Hematopoietic multipotent progenitor cell (in vitro differentiated cells): ENCODE results near the gene INHBB. TPM values are rescaled to one million over a fixed set of nuclear protein-coding genes. Genes with fewer than 3 reads are reported as not detected.
"Not testable (repeated sequence)": the region's sequence is repeated elsewhere in the genome, so short reads cannot be mapped to it uniquely, and the experiment has no call there.

Experiments
- DNase-seq, 3 donors: peaks; one replicate each; pipeline ENCODE4 v3.0.0-alpha.2; 2011 to 2015; ENCODE audit warnings: low read depth in 2 of 3, low spot score in 2 of 3
- total RNA-seq: library from RNA; depleted of rRNA; stranded (reverse); fragments of >200 nt; gene quantifications from one replicate; pipeline ENCODE4 v1.2.3, GENCODE V29; 2012

The INHBB gene
- total RNA-seq, 1 donor, result under 0.01 TPM

DNA sequence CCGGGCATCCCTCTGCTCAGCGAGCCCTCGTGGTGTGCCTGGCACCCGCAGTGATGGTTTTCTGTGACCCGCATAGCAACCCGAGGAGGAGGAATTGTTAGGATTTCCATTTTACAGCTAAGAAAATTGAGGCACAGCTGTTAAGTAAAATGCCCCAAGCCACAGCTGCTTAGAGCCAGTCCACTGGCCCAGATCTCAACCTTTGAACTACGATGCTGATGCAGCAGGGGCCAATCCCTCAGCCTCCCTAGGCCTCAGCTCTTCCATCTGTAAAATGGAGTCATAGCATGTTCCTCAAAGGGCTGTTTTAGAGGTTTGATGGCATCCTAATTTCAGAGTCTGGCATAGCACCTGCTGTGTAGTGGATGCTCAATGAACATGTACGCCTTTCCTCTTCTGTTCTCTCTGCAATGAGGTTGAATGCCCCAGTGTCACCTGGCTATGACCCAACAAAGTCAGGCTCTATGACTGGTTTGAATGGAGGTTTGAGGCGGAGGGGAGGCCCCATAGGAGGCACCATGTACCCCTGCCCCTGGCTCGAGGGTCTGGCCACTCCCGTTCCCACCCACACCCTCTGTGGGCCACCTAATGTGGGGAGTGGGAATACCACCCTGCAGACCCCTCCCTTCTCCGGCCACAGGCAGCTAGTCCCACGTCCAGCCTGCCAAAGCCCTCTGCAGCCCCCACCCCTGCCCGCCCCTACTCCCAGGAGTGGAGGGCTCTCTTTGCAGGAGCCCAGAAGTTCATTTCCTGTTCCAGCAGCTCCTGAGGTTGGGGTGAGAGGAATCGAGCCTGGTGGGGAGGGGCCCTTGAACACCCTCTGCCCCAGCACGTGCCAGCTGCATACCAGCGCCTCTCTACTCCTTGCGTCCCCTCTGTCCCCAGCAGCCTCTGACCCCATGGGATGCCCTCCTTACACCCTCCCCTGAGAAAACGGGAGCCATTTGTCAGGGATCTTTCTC lies 31.0 kb downstream of the INHBB start:
- no peak for DNase-seq

DNA sequence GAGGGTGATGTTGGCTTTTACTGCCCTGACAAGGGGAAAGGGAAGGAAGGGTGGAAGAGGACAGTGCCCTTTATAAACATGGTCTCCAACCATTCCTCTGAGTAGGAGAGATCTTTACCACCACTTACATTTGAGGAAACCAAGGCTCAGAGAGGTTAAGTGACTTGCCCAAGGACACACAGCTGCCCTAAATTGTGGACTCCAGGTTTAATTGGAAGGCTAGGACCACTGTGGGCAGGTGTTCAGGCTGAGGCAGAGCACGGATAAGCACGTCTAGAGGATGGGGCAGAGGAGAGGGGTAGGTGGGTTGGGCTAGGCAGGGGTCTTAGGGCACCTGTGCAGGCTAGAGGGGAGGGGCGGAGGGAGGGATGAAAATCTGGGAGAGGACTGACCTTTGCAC lies 32.7 kb downstream of the INHBB start:
- no peak for DNase-seq

DNA sequence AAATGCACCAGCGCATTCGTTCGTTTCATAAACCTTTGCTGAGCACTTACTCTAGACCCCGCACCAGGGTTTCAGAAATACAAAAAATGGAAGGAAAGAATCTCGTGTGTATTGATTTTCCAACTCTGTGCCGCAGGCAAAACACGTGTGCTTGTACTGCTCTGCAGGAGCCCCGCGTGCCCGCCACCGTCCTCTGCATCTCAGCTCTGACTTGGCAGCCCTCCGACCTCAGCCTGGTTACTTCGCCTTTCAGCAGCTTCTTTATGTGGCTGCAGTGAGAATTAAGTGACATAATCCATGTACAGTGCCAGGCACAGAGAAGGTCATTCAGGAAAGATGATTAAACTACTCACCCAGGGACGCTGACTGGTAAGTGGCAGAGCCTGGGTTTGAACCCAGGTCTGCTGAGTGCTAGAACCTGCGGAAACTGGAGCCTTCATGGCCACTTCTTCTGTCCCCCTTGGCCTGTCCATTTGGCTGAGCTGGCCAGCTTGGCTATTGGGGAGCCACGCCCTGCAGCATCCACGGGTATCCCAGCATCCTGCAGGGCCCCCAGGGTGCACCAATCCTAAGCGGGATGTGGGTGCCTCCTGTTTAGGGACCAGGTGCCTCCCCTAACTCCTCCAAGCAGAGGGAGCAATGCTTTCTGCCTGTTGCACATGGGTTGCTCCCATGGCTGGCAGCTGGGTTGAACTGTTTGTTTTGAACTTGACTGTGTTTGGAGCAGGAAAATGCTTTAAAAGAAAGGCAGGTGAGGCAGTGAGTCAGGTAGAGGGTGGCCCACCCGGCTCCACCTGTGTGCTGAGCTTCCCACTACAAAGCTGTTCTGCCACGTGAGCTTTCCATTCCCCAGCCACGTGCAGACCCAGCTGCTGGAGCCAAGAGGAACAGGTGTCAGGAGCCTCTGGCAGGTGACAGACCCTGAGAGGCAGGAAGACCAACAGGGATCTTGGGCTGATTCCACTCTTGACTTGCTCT lies 34.3 kb downstream of the INHBB start:
- DNase-seq, result no peak

DNA sequence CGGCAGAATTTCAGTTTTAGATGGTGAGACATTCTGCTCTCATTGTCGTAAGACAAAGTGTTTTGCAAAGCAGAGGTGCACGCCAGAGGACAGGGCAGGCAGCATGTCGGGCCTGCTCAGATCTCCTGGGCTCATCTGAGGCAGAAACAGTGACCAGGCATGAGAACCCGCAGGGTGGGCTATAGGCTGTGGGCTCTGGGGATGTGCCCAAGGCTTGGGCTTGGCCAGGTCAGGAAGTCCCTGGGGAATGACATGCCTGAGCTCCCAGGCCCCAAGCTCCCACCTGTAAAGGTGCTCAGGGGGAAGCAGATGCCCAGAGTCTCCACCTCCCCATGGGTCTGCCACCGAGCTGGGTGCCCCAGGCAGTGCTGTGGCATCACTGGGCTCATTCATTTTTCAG lies 35.3 kb downstream of the INHBB start:
- DNase-seq, result no peak

DNA sequence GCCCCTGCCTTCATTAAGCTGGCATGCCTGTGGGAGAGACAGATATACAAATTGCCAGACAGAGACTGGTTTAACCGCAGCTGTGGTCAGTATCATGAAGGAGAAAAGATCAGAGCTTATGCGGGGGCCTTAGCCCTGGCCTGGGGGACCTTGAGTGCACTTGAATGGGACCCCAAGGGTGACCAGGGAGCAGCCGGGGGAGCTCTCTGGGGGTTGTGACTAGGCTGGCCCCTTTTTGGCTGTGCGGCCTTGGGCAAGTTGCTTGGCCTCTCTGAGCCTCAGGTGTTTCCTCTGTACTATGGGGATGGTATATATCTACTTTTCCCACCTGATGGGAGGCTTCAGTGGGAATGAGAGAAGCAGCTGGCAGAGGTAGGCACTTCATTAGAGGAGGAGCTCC lies 35.7 kb downstream of the INHBB start:
- DNase-seq, result no peak

DNA sequence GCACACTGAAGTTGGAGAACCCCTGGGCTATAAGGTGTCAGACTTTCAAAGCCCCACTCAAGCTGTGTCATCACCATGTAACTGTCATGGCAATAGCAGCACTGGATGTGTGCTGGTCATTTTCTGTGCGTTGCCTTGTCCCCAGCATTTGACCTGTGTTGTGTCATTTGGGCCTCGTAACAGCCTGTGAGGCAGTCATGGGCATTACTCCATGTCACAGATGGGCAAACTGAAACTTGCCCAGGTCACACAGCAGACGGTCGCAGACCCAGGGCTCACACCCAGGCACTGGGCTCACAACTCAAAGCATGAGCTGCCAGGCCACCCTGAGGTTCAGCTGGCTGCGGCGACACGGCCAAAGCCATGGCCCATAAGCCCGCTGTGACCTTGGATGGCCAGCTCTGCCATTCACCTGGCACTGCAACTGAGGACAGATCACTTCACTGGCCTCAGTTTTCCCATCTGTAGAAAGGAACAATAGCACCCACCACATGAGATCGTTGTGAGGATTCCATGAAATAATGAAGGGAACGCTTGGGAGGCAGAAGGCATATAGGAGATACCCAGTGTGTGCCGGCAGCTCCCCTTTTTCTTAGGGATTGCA lies 36.7 kb downstream of the INHBB start:
- DNase-seq, result no peak

DNA sequence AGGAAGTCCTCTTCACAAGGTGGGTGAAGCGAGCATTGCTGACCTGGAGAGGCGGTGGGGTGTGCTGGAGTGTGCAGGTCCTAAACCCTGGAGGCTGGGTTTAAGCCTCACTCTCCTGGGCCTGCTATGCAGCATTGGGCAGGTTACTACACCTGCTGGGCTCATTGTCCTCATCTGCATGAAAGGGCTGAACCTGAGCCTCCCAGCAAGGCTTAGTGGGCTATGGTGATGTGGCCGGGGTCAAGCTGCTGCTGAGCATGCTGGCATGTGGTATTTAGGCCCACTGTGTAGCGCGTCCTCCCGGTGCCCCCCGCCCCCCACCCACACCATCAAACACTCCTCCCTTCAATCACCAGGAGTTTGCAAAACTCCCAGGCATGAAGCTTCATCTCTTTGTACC lies 37.3 kb downstream of the INHBB start:
- DNase-seq, result no peak

DNA sequence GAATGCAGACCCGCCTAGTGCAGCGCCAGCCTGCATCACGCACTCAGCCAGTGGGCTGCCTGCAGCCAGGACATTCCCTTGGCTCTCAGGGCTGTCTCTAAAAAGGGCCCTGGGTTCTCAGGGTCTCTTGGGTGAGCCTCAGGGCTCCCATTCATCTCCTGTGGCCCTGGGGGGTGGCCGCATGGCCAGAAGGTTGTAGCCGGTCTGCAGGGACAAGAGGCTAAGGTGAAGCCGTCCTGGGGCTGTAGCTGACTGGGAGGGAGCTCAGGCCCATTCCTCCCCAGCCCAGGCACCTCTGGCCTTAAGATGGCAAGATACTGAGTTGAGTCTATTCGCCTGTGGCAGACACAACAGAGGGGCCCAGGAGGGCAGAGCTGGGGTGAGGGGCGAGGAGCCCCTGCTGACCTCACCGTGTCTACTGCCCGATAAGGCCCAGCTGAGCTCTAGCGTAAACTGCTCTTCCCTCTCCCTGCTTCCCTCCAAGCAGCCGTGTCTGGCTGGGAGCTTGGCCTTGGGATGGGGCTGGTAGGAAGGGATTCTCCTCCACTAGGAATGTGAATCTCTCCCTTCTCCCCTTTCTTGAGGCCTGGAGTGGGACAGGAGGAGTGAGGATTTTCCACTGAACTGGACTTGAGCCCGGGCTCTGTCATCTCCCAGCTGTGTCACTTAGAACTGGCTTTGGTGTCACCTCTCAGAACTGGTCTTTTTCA lies 37.9 kb downstream of the INHBB start:
- no peak for DNase-seq

DNA sequence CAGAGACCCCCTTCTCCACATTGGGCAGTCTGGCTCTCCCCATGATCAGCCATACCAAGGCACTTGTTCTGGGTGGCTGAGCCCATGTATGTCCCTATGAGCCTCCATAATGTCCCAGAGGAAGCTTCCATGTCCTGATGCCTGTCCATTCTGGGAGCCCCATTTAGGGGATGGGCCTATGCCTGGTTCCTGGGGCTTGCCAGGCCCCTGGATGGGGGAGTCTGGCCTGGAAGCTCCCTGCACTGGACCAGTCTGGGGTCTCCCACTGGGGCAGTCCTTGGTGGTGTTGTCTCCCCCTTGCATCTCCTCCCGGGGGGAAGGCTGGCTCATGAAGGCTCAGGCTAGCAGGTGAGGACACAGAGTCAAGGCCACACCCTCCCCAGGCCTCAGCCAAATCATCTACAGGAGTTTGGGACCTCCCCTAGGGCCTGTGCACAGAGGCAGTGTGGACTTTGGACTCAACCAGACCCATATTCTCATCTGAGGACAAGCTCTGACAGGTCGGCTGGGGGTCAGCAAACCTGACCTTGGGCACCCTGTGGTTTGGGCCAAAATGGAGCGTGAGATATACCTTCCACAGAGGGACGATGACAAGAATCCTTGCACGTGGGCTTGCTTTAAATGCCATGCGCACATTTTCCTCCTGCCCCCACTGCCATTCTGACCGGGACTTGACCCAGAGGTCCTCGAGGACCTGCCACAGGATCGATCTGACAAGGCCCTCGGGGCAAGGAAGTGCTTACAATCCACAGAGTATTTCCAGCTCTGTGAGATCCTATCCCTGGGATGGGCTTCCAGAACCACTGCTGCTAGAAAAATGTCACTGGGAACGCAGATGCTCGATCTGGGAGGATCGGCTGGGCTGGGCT lies 38.8 kb downstream of the INHBB start:
- no peak for DNase-seq

DNA sequence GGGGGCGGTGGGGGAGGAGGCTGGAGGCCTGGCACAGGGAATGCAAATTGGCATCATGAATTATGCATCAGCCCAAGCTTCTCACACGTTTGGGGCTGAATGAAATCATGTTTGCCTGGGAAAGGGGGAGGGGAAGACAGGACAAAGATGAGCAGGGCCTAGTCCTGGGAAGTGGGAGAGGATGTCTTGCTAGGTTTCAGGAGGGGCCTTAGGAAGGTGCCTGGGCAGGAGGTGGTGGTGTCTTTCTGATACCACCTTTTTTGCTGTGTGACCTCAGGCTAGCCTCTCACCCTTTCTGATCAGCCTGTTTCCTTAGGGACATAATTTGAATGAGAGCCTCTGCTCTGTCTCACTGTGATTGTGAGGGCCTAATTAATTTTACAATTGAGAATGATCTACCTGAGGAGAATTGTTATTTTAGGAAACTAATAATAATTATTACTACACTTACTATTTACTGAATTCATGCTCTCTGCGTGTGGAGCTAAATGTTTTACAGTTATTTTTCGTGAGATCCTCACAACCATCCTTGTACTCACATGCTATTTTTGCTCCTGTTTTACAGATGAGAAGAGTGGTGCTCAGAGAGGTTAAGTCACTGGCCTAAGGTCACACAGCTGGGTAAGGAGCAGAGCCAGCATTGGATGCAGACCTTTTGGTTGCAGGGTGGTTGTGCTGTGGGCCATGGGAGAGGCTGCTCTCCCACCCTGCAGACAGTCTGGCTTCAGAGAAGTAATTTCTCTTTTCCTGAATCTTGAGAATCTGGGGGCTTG lies 39.6 kb downstream of the INHBB start:
- no peak for DNase-seq

DNA sequence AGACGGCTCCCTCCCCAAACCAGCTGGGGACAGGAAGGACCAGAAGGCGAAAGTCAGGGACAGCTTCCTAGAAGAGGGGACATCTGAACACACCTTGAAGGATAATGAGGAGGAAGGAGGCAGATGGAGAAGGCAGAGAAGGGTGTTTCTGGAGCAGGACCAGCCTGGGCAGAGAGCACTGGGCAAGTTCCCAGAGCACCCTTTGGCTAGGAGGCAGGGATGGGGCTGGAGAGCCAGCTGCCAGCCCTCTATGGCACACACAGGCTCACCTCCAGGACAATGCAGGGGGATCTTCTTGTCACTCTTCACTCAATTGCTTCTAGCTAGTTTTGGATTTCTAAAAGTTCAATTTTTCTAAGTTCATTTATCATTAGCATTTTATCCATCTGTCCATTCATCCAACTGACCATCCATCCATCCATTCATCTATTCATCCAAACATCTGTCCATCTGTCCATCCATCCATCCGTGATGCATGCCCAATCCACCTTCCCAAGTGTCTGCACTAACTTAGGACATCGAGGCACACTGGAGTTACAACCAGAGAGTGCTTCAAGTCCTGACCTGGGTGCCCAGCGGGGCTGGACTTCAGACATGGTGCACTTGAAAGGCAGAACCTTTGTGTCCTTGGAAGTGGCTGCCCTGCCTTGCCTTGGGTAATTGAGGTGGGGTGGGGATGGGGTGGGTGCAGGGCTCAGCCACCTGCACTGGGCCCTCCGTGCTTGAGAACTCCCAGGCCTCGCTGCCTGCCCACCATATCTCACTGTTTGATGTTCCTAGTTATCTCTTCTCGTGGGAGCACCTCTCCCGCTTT lies 42.5 kb downstream of the INHBB start:
- DNase-seq, result no peak

DNA sequence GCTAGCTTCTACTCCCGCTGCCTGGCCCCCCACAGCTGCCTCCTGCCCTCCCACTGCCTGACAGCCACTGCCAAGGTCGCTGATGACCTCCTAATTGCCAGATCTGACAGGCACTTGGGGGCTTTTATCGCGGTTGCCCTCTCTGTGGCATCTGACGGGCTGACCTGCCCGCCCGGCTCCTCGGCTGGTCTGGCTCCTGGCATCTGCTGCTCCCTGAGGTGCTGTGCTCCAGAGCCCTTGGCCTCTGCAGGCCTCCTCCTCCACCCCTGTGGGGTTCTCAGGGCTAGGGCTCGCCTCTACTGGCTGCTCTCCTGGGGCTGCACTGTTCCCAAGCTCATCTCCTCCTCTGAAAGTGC lies 43.1 kb downstream of the INHBB start:
- DNase-seq, result no peak

DNA sequence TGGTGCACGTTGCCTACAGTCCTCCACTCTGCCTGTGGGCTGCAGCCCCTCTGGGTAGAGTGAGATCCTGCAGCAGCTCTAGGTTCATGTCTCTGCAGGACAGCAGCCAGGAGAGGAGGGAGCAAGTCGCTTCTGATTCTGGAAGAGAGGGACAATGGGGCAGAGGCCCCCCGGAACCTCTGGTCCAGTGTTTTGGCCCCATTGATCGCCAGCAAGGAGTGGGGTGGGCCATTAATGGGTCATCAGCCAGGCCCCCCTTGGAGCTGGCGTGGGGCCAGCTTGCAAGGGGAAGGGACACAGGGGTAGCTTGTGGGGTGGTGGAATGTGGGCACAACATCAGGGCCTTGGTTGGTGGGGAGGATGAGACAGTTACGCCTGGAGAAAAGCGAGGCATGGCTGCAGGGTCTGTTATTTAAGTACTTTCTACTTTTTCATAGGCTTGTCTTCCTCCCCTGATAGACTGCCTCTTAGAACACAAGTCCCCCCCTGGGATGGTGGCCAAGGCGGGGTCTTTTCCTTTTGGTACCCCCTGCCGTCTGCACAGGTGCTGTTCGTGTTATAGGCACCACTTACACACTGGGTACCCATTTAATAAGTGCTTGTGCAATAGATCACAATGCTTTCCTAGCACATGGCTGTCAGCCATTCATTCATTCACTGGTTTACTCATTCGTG lies 44.6 kb downstream of the INHBB start:
- DNase-seq, result no peak

DNA sequence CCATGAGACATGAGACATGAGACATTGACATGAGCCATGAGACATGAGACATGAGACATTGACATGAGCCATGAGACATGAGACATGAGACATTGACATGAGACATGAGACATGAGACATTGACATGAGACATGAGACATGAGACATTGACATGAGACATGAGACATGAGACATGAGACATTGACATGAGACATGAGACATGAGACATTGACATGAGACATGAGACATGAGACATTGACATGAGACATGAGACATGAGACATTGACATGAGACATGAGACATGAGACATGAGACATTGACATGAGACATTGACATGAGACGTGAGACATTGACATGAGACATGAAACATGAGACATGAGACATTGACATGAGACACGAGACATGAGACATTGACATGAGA lies 45.4 kb downstream of the INHBB start:
- DNase-seq, result not testable (repeated sequence)

DNA sequence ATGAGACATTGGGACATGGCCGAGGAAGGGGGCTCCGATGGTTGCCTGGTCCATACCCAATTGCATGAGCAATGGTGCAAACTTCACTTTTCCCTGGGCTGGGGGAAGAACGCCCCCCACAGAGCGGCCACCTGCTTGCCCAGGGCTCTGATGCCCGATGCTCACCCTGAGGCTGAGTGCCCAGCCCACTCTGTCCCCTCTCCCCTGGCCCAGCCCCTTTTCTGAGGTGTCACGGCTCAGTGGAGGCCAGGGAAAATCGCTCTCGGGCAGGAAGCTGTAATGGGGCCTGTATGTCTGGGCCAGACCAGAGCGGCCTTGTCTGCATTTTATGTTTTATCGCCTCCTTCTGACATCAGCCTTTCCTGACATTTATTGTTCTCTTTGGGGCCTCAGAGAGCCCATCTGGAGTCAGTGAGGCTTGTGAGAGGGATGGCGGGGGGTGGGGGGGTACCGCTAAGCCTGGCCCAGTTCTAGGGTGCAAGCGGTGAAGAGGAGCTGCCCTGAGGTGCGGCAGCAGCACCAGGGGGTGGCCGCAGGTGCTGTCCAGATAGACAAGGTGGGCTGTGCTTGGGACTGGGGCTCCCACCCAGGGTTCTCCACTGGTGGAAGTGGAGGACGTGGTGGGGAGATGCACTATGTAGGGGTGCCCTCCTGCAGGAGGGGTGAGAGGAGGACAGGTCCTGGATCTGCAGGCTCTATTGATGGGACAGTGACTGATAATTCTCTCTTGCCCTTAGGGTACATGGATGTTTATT lies 46.2 kb downstream of the INHBB start:
- DNase-seq, result no peak

DNA sequence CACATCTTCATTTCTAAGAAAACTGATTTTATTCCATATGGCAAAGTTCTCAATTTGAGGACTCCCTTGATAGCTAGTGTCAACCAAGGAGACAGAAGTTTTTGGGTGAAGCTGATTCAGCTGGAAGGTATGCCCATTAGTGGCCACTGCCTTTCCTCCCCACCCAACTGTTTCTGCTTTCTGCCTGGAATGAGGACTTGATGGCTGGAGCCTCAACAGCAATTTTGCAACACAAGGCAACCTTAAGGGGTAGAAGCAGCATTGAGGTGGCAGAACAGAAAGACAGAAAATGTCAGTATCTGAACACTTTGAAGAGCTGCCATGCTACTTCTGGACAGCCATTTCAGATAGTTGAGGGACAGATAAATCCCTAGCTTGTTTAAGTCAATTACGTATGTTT lies 47.0 kb downstream of the INHBB start:
- DNase-seq, result no peak

DNA sequence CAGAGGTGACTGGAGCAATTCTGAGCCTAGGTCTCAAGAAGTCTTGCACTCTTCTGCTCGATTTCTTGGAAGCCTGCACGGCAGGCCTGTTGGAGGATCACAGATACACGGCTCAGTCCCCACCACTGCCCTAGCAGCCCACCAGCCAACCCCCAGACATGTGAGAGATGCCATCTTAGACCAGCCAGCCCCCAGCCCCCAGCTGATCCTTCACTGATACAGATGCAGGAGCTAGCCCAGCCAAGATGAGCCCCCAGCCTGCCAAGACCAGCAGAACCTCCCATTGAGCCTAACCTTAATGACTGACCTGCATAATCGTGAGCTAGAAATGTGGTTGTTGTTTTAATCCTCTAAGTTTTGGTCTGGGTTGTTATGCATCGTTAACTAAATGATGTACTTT lies 47.5 kb downstream of the INHBB start:
- no peak for DNase-seq
